Daoy (cell line): Measurements from ENCODE around the gene LRRTM4. TPM values are rescaled to one million over a fixed set of nuclear protein-coding genes. Genes with fewer than 3 reads are reported as not detected.
"Not testable (repeated sequence)": the region's sequence is repeated elsewhere in the genome, so short reads cannot be mapped to it uniquely, and the experiment has no call there.

Experiments used
- DNase-seq: peaks from one replicate; pipeline ENCODE4 v3.0.0-alpha.2; 2015; ENCODE audit warnings: low read depth
- total RNA-seq: library from RNA; depleted of rRNA; stranded (reverse); fragments of >200 nt; shearing (Covaris generic); gene quantifications from 2 replicates; pipeline ENCODE4 v1.2.3, GENCODE V29; 2014

LRRTM4 gene
- total RNA-seq, 1 experiment from 2014 or later, result 0.29 TPM

GRCh38 chr2:76867854-76868253, 654.3 kb downstream of the LRRTM4 start:
- DNase-seq, result peak; percentile 16

GRCh38 chr2:76866464-76866863, 655.7 kb downstream of the LRRTM4 start:
- no peak for DNase-seq

- no peak for DNase-seq
These were observed 659.3 kb downstream of the LRRTM4 start for GRCh38 chr2:76862901-76863300.

- no peak for DNase-seq
These were observed 660.5 kb downstream of the LRRTM4 start for GRCh38 chr2:76861708-76862107.

- no peak for DNase-seq
These were observed 671.2 kb downstream of the LRRTM4 start for GRCh38 chr2:76851000-76851399.

GRCh38 chr2:76849086-76849485, 673.1 kb downstream of the LRRTM4 start:
- DNase-seq, result no peak

- DNase-seq, result no peak
These were observed 682.4 kb downstream of the LRRTM4 start for GRCh38 chr2:76839826-76840225.

- DNase-seq, result no peak
These were observed 692.6 kb downstream of the LRRTM4 start for GRCh38 chr2:76829374-76830234.

GRCh38 chr2:76826691-76827090, 695.5 kb downstream of the LRRTM4 start:
- DNase-seq, result no peak

- no peak for DNase-seq
These were observed 696.8 kb downstream of the LRRTM4 start for GRCh38 chr2:76825140-76825970.

GRCh38 chr2:76821731-76822130, 700.4 kb downstream of the LRRTM4 start:
- no peak for DNase-seq

GRCh38 chr2:76813084-76813483, 709.1 kb downstream of the LRRTM4 start:
- no peak for DNase-seq

- DNase-seq, result no peak
These were observed 710.0 kb downstream of the LRRTM4 start for GRCh38 chr2:76812156-76812555.

GRCh38 chr2:76809136-76809535, 713.0 kb downstream of the LRRTM4 start:
- no peak for DNase-seq

GRCh38 chr2:76808732-76809131, 713.4 kb downstream of the LRRTM4 start:
- DNase-seq, result no peak

- DNase-seq, result no peak
These were observed 728.4 kb downstream of the LRRTM4 start for GRCh38 chr2:76793647-76794334.

GRCh38 chr2:76781313-76781712, 740.9 kb downstream of the LRRTM4 start:
- not testable (repeated sequence) for DNase-seq

- no peak for DNase-seq
These were observed 758.9 kb downstream of the LRRTM4 start for GRCh38 chr2:76763276-76763675.

- no peak for DNase-seq
These were observed 761.8 kb downstream of the LRRTM4 start for GRCh38 chr2:76760367-76760704.

GRCh38 chr2:76759634-76760366, 762.4 kb downstream of the LRRTM4 start:
- no peak for DNase-seq

- no peak for DNase-seq
These were observed 769.7 kb downstream of the LRRTM4 start for GRCh38 chr2:76752506-76752905.

GRCh38 chr2:76749858-76750257, 772.3 kb downstream of the LRRTM4 start:
- peak; percentile 20 for DNase-seq
